Mesodermal cell (in vitro differentiated cells): ENCODE data around the gene JAKMIP1.
A peak's percentile ranks its signal among the peaks of the same experiment; 100 is the strongest.

Experiments used
- H3K27ac ChIP-seq: 2 replicates; pipeline ENCODE4 v1.7.0; 2013; ENCODE audit warnings: mild to moderate bottlenecking, low read depth, low read length, moderate library complexity; ENCODE audit not compliant: severe bottlenecking
- H3K36me3 ChIP-seq: 2 replicates; pipeline ENCODE4 v1.7.1; 2013; ENCODE audit warnings: mild to moderate bottlenecking, low read length, moderate library complexity; ENCODE audit not compliant: control insufficient read depth, insufficient read depth
- H3K4me1 ChIP-seq: one replicate; pipeline ENCODE4 v1.7.1; 2013; ENCODE audit warnings: mild to moderate bottlenecking, low read length; ENCODE audit not compliant: insufficient read depth, control insufficient read depth, poor library complexity, severe bottlenecking
- H3K4me3 ChIP-seq: 2 replicates; pipeline ENCODE4 v1.7.0; 2013; ENCODE audit warnings: low read length, control low read depth, mild to moderate bottlenecking; ENCODE audit not compliant: insufficient read depth, poor library complexity, severe bottlenecking; ENCODE audit errors: extremely low read depth
- H3K9me3 ChIP-seq: 2 replicates; pipeline ENCODE4 v1.7.1; 2013; ENCODE audit warnings: mild to moderate bottlenecking, low read length, moderate library complexity; ENCODE audit not compliant: control insufficient read depth
- WGBS, 2 experiments: methylation state at CpG; one replicate each; pipeline ENCODE4 v1.1.5; 2013; ENCODE audit warnings: missing lambda C conversion rate in 2 of 2; ENCODE audit not compliant: insufficient coverage in 2 of 2; 5-methylcytosine and 5-hydroxymethylcytosine counted together

Gene JAKMIP1

DNA sequence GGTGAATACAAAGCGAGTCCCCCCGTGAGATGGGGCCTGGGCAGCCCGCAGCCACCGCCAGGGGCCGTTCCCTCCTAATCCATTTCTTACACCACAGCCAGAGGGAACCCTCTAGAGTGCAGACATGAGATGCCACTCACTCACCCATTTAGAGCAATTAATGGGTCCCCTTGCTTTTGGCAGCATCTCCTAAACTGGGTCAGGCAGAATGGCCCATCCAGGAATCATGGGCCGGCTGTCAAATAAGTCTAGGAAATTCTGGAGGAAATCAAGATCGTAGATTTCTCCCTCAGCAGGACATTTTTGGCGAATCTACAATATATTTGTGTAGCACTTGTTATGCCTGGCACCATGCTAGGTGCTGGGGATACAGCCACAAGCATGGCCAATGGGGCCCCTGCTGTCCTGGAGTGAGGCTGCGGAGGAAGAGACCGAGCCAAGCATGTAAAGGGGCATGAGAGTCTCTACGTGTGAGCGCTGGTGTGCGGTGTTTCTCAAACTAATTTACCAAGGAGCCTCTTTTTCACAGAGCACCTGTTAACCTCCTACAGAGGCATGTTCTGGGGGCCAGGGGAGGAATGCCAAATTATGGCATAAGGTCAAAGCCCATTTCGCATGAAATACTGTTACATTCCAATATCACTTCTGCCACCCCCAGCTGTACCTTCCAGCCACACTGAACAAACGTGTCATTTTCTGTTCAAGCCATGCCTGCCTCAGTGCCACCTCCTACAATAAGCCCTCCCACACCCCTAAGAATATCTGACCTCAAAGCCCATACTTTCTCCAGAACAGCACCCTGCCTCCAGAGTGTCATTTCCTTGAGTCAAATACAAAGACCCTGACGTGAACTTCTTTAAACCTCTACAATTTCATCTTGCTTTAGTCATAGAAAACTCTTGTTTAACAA is 28.1 kb upstream of the JAKMIP1 start:
- Histone ChIP-seq H3K4me1 (no peaks in the 10 kb centered on the region), H3K4me3 (no peak overlapping the region), H3K36me3 (no peaks in the 10 kb centered on the region), H3K9me3 (no peaks in the 10 kb centered on the region), H3K27ac (no peak overlapping the region)
- 85 to 88% methylated on average over 11 to 16 of the region's 16 CpGs for WGBS, 2 experiments

- no peaks in the 10 kb centered on the region for H3K36me3 ChIP-seq
- no peak overlapping the region for H3K4me3 ChIP-seq
- no peaks in the 10 kb centered on the region for H3K4me1 ChIP-seq
- WGBS, 2 experiments = 82 to 91% methylated on average over 12 of the region's 12 CpGs
- peaks cover 2% of the 10 kb centered on the region for H3K9me3 ChIP-seq
- no peak overlapping the region for H3K27ac ChIP-seq
Measured at GRCh38 chr4:6227412-6228157, 27.2 kb upstream of the JAKMIP1 start.

DNA sequence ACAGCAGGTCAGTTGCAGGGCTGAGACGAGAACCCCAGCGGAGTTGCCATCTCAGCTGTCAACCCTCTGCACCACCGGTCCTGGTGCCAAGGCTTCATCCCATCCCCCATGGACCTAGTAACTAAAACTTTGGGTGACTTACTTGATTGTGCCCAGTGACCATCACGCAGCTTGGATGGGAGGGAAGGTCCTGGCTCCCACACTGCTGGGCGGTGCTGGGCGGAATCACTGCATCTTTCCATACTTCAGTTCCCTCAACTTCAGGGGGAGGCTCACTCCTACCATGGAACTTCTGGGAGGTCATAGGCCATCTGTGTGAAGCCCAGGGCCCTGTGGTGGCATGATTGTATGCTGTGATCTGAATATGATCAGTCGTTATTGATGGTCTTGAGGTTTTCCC is 26.2 kb upstream of the JAKMIP1 start:
- no peak overlapping the region for H3K27ac ChIP-seq
- no peaks in the 10 kb centered on the region for H3K4me1 ChIP-seq
- H3K4me3 ChIP-seq = no peak overlapping the region
- peaks cover 6% of the 10 kb centered on the region for H3K9me3 ChIP-seq
- H3K36me3 ChIP-seq = no peaks in the 10 kb centered on the region
- 81 to 82% methylated on average over 5 to 7 of the region's 7 CpGs for WGBS, 2 experiments

- Histone ChIP-seq H3K9me3 (peaks cover 6% of the 10 kb centered on the region), H3K27ac (no peak overlapping the region), H3K4me3 (no peak overlapping the region), H3K36me3 (no peaks in the 10 kb centered on the region), H3K4me1 (no peaks in the 10 kb centered on the region)
- WGBS, 2 experiments = 35 to 45% methylated on average over 7 of the region's 7 CpGs
Measured at GRCh38 chr4:6225469-6225868, 25.1 kb upstream of the JAKMIP1 start.

- WGBS, 2 experiments = 86 to 96% methylated on average over 2 to 3 of the region's 3 CpGs
- Histone ChIP-seq H3K4me1 (no peaks in the 10 kb centered on the region), H3K27ac (no peak overlapping the region), H3K4me3 (no peak overlapping the region), H3K9me3 (peaks cover 6% of the 10 kb centered on the region), H3K36me3 (no peaks in the 10 kb centered on the region)
Measured at GRCh38 chr4:6224735-6225134, 24.4 kb upstream of the JAKMIP1 start.

GRCh38 chr4:6222761-6223292 is 22.5 kb upstream of the JAKMIP1 start:
- no peaks in the 10 kb centered on the region for H3K36me3 ChIP-seq
- H3K4me3 ChIP-seq = no peak overlapping the region
- H3K9me3 ChIP-seq = peaks cover 6% of the 10 kb centered on the region
- H3K4me1 ChIP-seq = no peaks in the 10 kb centered on the region
- no peak overlapping the region for H3K27ac ChIP-seq
- 75 to 76% methylated on average over 4 to 5 of the region's 10 CpGs for WGBS, 2 experiments

- H3K36me3 ChIP-seq = no peaks in the 10 kb centered on the region
- peak overlapping the region; percentile 35 for H3K4me3 ChIP-seq
- no peak overlapping the region for H3K27ac ChIP-seq
- WGBS, 2 experiments = 11 to 18% methylated on average over 42 to 56 of the region's 84 CpGs
- H3K9me3 ChIP-seq = peaks cover 6% of the 10 kb centered on the region
- no peaks in the 10 kb centered on the region for H3K4me1 ChIP-seq
Measured at GRCh38 chr4:6221851-6222760, 21.8 kb upstream of the JAKMIP1 start.

- 11 to 28% methylated on average over 9 to 12 of the region's 16 CpGs for WGBS, 2 experiments
- Histone ChIP-seq H3K4me1 (no peaks in the 10 kb centered on the region), H3K27ac (no peak overlapping the region), H3K4me3 (peak overlapping the region; percentile 35), H3K36me3 (no peaks in the 10 kb centered on the region), H3K9me3 (peaks cover 6% of the 10 kb centered on the region)
Measured at GRCh38 chr4:6221301-6221850, 21.0 kb upstream of the JAKMIP1 start.

GRCh38 chr4:6217716-6218381 is 17.5 kb upstream of the JAKMIP1 start:
- H3K4me1 ChIP-seq = no peaks in the 10 kb centered on the region
- peaks cover 10% of the 10 kb centered on the region for H3K9me3 ChIP-seq
- WGBS, 2 experiments = 40 to 83% methylated on average over 1 of the region's 1 CpG
- no peak overlapping the region for H3K27ac ChIP-seq
- no peak overlapping the region for H3K4me3 ChIP-seq
- no peaks in the 10 kb centered on the region for H3K36me3 ChIP-seq
